Activated B cell treated with CpG ODN at 0.5 μM for 24 hours (primary cell): Measurements from ENCODE around the gene NEB. TPM values are rescaled to one million over a fixed set of nuclear protein-coding genes. Genes with fewer than 3 reads are reported as not detected.

Experiments used
- ATAC-seq: fragments of 200-7000 bp; cut with Tn5 transposase; one replicate; pipeline ENCODE4 v1.10.0; 2021; ENCODE audit warnings: low read depth, mild to moderate bottlenecking, moderate library complexity
- CTCF ChIA-PET: fragments of 350-600 bp; sonication (Branson Sonifier 250); formaldehyde crosslinking; loops from one replicate; lab custom pipeline; 2021; ENCODE audit warnings: antibody characterized with exemption; lab: Charles Lee
- POLR2A ChIA-PET: fragments of 350-600 bp; sonication (Branson Sonifier 250); formaldehyde crosslinking; loops from one replicate; lab custom pipeline; 2021; ENCODE audit warnings: antibody characterized with exemption; lab: Charles Lee
- DNase-seq: peaks from one replicate; pipeline ENCODE4 v3.0.0; 2022
- H3K27ac Mint-ChIP-seq: one replicate; pipeline ENCODE4 v1.8.0; 2020; ENCODE audit warnings: mixed read lengths
- H3K27me3 Mint-ChIP-seq: one replicate; pipeline ENCODE4 v1.8.0; 2021; ENCODE audit warnings: mixed read lengths
- H3K36me3 Mint-ChIP-seq: one replicate; pipeline ENCODE4 v1.8.0; 2021; ENCODE audit warnings: low read depth, mixed read lengths
- H3K4me1 Mint-ChIP-seq: one replicate; pipeline ENCODE4 v1.8.0; 2021; ENCODE audit warnings: mixed read lengths
- H3K4me3 Mint-ChIP-seq: one replicate; pipeline ENCODE4 v1.8.0; 2020; ENCODE audit warnings: mild to moderate bottlenecking, mixed read lengths
- H3K9me3 Mint-ChIP-seq: one replicate; pipeline ENCODE4 v1.8.0; 2020; ENCODE audit warnings: mixed read lengths
- intact Hi-C: fragments of 100-400 bp; cut with micrococcal nuclease; formaldehyde crosslinking; loops from one replicate; pipeline ENCODE4 v1.15.1; 2024
- total RNA-seq: library from RNA; stranded (reverse); gene quantifications from 2 replicates; pipeline ENCODE4 v1.2.3, GENCODE V29; 2022
- TF ChIP-seq, protein P1 (sequence below): fragments of 200-600 bp; IDR thresholded peaks from one replicate; pipeline ENCODE4 v1.8.0; 2022; ENCODE audit warnings: antibody characterized with exemption, mild to moderate bottlenecking

Gene NEB
- total RNA-seq, 1 donor from 2014 or later, result 1.2 TPM

GRCh38 chr2:151761687-151762086, 27.4 kb upstream of the NEB start:
- ChIA-PET POLR2A (interaction anchor here (1.6 kb wide), 1 partner anchor 13 kb away, joined by 6 read pairs; no protein-coding TSS in a partner anchor), CTCF (no interaction called here)
- no peak overlapping the region for H3K4me3 Mint-ChIP-seq
- no peaks in the 10 kb centered on the region for H3K9me3 Mint-ChIP-seq
- no peaks in the 10 kb centered on the region for H3K36me3 Mint-ChIP-seq
- peaks cover 48% of the 10 kb centered on the region for H3K4me1 Mint-ChIP-seq
- TF ChIP-seq, protein P1, sequence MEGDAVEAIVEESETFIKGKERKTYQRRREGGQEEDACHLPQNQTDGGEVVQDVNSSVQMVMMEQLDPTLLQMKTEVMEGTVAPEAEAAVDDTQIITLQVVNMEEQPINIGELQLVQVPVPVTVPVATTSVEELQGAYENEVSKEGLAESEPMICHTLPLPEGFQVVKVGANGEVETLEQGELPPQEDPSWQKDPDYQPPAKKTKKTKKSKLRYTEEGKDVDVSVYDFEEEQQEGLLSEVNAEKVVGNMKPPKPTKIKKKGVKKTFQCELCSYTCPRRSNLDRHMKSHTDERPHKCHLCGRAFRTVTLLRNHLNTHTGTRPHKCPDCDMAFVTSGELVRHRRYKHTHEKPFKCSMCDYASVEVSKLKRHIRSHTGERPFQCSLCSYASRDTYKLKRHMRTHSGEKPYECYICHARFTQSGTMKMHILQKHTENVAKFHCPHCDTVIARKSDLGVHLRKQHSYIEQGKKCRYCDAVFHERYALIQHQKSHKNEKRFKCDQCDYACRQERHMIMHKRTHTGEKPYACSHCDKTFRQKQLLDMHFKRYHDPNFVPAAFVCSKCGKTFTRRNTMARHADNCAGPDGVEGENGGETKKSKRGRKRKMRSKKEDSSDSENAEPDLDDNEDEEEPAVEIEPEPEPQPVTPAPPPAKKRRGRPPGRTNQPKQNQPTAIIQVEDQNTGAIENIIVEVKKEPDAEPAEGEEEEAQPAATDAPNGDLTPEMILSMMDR, result no peak
- ATAC-seq, result no peak
- no peaks in the 10 kb centered on the region for H3K27me3 Mint-ChIP-seq
- no peak for DNase-seq
- intact Hi-C loops, result no loop called here
- H3K27ac Mint-ChIP-seq, result no peak overlapping the region

GRCh38 chr2:151761193-151761592, 26.9 kb upstream of the NEB start:
- intact Hi-C loops, result no loop called here
- CTCF ChIA-PET, result no interaction called here
- TF ChIP-seq, protein P1, result no peak

GRCh38 chr2:151760139-151760650, 25.9 kb upstream of the NEB start:
- H3K27ac Mint-ChIP-seq, result no peak overlapping the region
- POLR2A ChIA-PET, result no interaction called here

More at GRCh38 chr2:151761193-151761592, 26.9 kb upstream of the NEB start:
- H3K27ac Mint-ChIP-seq, result peak overlapping the region; percentile 0
- no peak for DNase-seq
- no peaks in the 10 kb centered on the region for H3K36me3 Mint-ChIP-seq
- H3K27me3 Mint-ChIP-seq, result no peaks in the 10 kb centered on the region
- no peaks in the 10 kb centered on the region for H3K9me3 Mint-ChIP-seq
- no peak for ATAC-seq
- H3K4me1 Mint-ChIP-seq, result peaks cover 43% of the 10 kb centered on the region
- POLR2A ChIA-PET, result no interaction called here
- H3K4me3 Mint-ChIP-seq, result no peak overlapping the region

GRCh38 chr2:151758744-151759143, 24.5 kb upstream of the NEB start:
- DNase-seq, result no peak
- intact Hi-C loops, result no loop called here
- TF ChIP-seq, protein P1, result no peak
- Mint-ChIP-seq H3K36me3 (no peaks in the 10 kb centered on the region), H3K27me3 (no peaks in the 10 kb centered on the region), H3K4me1 (peaks cover 19% of the 10 kb centered on the region), H3K9me3 (no peaks in the 10 kb centered on the region), H3K27ac (no peak overlapping the region), H3K4me3 (no peak overlapping the region)
- POLR2A ChIA-PET, result no interaction called here
- CTCF ChIA-PET, result no interaction called here
- no peak for ATAC-seq

More at GRCh38 chr2:151760139-151760650, 25.9 kb upstream of the NEB start:
- Mint-ChIP-seq H3K9me3 (no peaks in the 10 kb centered on the region), H3K4me1 (peaks cover 33% of the 10 kb centered on the region), H3K36me3 (no peaks in the 10 kb centered on the region), H3K27me3 (no peaks in the 10 kb centered on the region), H3K4me3 (no peak overlapping the region)
- ATAC-seq (no peak), DNase-seq (no peak)
- intact Hi-C loops, result no loop called here
- CTCF ChIA-PET, result no interaction called here
- TF ChIP-seq, protein P1, result no peak

GRCh38 chr2:151757861-151758260, 23.6 kb upstream of the NEB start:
- no peak overlapping the region for H3K4me3 Mint-ChIP-seq
- intact Hi-C loops, result no loop called here
- no peak overlapping the region for H3K27ac Mint-ChIP-seq
- TF ChIP-seq, protein P1, result no peak
- POLR2A ChIA-PET, result no interaction called here
- no peaks in the 10 kb centered on the region for H3K9me3 Mint-ChIP-seq
- ATAC-seq (peak; percentile 14), DNase-seq (no peak)
- no peaks in the 10 kb centered on the region for H3K36me3 Mint-ChIP-seq
- H3K4me1 Mint-ChIP-seq, result peaks cover 10% of the 10 kb centered on the region
- CTCF ChIA-PET, result no interaction called here
- H3K27me3 Mint-ChIP-seq, result no peaks in the 10 kb centered on the region
